Measurements from ENCODE around the gene ZMIZ1. TPM values are rescaled to one million over a fixed set of nuclear protein-coding genes. Genes with fewer than 3 reads are reported as not detected.

The ZMIZ1 gene
- total RNA-seq, 4 donors from 2014 or later: 65.5 to 88.2 (median 69.3) TPM

DNA sequence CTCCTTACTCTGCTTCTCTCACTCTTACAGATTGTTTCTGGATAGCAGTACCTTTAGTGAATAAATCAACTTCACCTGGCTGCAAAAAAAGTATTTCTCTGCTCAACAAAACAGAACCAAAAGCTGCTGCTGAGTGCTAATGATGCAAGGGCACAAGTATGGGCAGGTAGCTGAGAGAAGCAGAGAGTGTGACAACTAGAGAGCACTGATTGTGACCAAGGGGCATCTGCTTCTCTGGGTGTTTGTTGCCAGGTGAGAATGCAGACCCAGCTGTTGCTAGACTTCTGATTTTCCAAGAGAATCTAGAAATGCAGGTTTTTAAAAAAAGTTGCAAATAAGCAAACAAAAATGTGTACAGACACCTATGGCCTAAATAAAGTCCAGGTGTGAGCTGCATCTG is 253.2 kb downstream of the ZMIZ1 start:
- no peaks in the 10 kb centered on the region for H3K36me3 ChIP-seq
- H3K4me3 ChIP-seq: no peak overlapping the region
- peaks cover 0 to 22% (median 14%) of the 10 kb centered on the region in 4 donors for H3K4me1 ChIP-seq
- no peaks in the 10 kb centered on the region for H3K9me3 ChIP-seq
- no peak for TF ChIP-seq POLR2A (IDR thresholded peaks at IDR 0.05)
- TF ChIP-seq EP300 (IDR thresholded peaks at IDR 0.05): no peak
- TF ChIP-seq, protein P1, sequence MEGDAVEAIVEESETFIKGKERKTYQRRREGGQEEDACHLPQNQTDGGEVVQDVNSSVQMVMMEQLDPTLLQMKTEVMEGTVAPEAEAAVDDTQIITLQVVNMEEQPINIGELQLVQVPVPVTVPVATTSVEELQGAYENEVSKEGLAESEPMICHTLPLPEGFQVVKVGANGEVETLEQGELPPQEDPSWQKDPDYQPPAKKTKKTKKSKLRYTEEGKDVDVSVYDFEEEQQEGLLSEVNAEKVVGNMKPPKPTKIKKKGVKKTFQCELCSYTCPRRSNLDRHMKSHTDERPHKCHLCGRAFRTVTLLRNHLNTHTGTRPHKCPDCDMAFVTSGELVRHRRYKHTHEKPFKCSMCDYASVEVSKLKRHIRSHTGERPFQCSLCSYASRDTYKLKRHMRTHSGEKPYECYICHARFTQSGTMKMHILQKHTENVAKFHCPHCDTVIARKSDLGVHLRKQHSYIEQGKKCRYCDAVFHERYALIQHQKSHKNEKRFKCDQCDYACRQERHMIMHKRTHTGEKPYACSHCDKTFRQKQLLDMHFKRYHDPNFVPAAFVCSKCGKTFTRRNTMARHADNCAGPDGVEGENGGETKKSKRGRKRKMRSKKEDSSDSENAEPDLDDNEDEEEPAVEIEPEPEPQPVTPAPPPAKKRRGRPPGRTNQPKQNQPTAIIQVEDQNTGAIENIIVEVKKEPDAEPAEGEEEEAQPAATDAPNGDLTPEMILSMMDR (IDR thresholded peaks at IDR 0.05): no peak
- H3K27ac ChIP-seq: no peak overlapping the region
- DNase-seq (ENCODE audit: low spot score in 2 of 2): no peak
- H3K27me3 ChIP-seq: no peaks in the 10 kb centered on the region

DNA sequence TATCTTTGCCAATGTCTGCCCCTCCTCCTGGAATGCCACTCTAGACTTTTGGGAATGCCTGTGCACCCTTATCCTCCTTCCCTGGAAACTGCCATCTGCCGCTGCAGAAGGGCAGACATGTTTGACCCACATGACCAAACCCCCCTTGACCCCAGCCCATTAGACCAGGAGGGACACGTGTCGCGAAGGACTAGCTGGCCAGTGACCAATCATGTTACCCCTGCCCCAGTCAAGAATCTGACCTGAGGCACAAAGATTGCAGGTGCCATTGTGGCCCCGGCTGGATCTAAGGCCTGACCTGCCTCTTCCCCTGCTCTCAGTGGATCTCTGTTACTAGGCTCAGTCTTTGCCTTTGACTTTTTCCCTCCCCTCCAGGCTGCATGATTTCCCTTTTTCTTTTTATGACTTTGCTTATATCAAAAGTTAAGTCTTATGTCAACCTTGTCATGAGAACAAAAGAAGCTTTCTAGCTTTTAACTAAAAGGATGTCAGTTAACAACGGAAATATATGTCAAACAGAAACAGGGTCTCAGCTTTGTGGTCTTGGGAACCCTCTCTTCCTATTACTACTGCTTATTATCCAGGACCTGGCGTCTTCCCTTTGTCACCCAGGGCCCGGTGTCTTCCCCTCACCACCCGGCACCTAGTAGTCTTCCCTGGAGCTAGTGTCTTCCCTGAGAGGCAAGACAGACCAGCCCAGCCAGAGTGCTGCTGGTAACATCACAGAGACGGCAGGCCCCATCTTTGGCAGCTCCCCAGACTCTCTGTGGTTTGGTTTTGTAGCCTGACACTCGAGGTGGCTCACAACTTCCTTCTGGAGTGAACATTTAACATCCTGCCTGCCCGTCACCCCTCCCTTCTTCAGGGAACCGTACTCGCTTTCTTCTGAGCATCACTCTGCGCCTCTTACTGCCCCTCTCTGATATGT is 254.1 kb downstream of the ZMIZ1 start:
- Histone ChIP-seq H3K9me3 (no peaks in the 10 kb centered on the region), H3K27ac (no peak overlapping the region), H3K36me3 (no peaks in the 10 kb centered on the region), H3K4me3 (no peak overlapping the region), H3K27me3 (no peaks in the 10 kb centered on the region), H3K4me1 (peaks cover 0 to 13% (median 6%) of the 10 kb centered on the region in 4 donors)
- TF ChIP-seq, protein P1 (IDR thresholded peaks at IDR 0.05): no peak
- TF ChIP-seq EP300 (IDR thresholded peaks at IDR 0.05) (peak in 1 of 2 donors; percentile 11), POLR2A (IDR thresholded peaks at IDR 0.05) (no peak)
- peak in 1 of 2 donors; percentile 66 for DNase-seq (ENCODE audit: low spot score in 2 of 2)
- 74 to 79% methylated on average over 15 of the region's 15 CpGs for WGBS, 2 donors

DNA sequence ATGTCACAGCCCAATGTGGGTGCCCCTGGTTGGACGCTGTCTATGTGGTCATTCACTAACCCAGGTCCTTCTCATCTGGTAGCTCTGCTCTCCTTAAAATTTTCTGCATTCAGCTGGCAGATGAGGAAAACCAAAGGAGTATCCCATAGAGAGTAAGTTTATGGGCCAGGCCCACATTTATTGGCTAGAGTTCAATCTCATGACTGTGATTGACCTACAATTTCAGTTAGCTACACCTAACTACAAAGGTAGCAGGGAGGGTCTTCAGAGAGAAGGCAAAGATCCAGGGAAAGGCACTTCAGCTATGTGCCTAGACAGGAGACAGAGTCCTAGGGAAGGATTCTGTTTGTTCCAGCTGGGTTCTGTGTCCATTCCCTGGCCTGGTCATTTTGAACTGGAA is 254.8 kb downstream of the ZMIZ1 start:
- H3K36me3 ChIP-seq: no peaks in the 10 kb centered on the region
- 94 to 95% methylated on average over 1 of the region's 1 CpG for WGBS, 2 donors
- no peaks in the 10 kb centered on the region for H3K27me3 ChIP-seq
- DNase-seq (ENCODE audit: low spot score in 2 of 2): no peak
- H3K4me3 ChIP-seq: no peak overlapping the region
- H3K27ac ChIP-seq: no peak overlapping the region
- H3K9me3 ChIP-seq: no peaks in the 10 kb centered on the region
- TF ChIP-seq EP300 (IDR thresholded peaks at IDR 0.05): no peak
- TF ChIP-seq, protein P1 (IDR thresholded peaks at IDR 0.05): no peak
- no peak for TF ChIP-seq POLR2A (IDR thresholded peaks at IDR 0.05)
- peaks cover 0 to 5% (median under 1%) of the 10 kb centered on the region in 4 donors for H3K4me1 ChIP-seq

DNA sequence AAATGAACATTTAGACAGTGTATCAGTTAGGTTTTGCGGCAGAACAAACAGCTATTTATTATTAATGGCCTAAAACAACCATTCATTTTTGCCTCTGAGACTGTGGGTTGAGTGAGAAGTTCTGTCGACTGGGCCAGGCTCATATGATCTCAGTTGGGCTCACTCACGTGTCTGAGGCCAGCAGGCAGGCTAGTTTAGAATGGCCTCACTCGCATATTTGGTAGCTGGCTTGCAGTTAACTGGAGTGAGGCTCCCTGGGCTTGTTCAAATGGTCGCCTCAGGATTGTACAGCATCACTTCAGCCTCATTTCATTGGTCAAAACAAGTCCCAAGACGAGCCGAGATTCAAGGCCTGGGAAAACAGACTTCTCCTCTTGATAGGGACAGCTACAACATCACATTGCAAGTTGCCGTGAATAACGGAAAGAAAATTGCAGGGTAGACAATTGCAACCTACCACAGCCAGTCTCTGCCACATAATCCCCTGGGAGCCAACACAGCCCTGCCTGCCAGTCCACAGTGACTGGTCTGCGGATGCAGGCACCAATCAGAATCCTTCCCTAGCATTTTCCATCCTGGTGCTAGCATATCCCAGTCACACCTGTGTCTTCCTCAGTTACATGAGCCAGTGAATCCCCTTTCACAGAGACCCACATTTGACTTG is 255.4 kb downstream of the ZMIZ1 start:
- Histone ChIP-seq H3K27ac (no peak overlapping the region), H3K4me3 (no peak overlapping the region), H3K4me1 (peaks cover 0 to 5% (median 0%) of the 10 kb centered on the region in 4 donors), H3K9me3 (no peaks in the 10 kb centered on the region), H3K27me3 (no peaks in the 10 kb centered on the region), H3K36me3 (no peaks in the 10 kb centered on the region)
- no peak for TF ChIP-seq POLR2A (IDR thresholded peaks at IDR 0.05)
- TF ChIP-seq EP300 (IDR thresholded peaks at IDR 0.05): no peak
- TF ChIP-seq, protein P1 (IDR thresholded peaks at IDR 0.05): no peak
- WGBS, 2 donors: 73 to 82% methylated on average over 10 of the region's 10 CpGs
- no peak for DNase-seq (ENCODE audit: low spot score in 2 of 2)
